ENCODE measurements around the gene ITPKB.
"Not testable (repeated sequence)": the region's sequence is repeated elsewhere in the genome, so short reads cannot be mapped to it uniquely, and the experiment has no call there.

The ITPKB gene

GRCh38 chr1:226738995-226739695, at the start of gene ITPKB:
ITPKB (minus strand) TSS chr1:226739282; CDS start chr1:226737458, 1,824 bp downstream.
- peak; percentile 62 for DNase-seq

DNA sequence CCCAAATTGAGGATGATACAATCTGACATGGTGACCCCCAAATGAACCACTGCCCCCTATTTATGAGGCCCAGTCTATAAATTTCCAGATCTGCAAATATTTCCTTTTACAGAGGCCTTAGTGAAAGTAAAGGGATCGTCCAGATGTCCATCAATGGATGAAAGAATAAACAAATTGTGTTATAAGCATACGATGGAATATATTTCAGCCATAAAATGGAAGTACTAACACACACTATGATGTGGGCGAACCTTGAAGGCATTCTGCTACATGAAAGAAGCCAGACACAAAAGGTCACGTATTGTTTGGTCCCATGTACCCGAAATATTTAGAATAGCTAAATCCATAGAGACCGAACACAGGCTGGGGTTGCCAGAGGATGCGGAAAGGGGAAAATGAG, 48.6 kb upstream of the ITPKB start:
- no peak for DNase-seq

- DNase-seq, result no peak
Measured at GRCh38 chr1:226787071-226787470, 48.0 kb upstream of the ITPKB start.

DNA sequence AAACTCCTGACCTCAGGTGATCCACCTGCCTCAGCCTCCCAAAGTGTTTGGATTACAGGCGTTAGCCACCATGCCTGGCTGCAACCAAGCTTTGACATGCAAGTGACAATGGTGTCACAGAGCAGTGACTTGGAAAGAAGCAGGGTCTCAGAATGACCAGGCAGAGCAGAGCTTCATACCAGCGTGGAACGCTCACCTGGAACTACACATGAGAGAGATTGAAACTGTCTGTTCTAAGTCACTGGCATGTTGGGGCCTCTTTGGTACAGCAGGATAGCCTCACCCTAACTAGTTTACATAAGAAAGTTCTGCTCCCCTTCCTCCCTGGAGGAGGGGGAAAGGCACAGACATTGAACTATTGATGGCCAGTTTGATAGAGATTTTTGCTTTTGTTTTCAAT, 47.5 kb upstream of the ITPKB start:
- DNase-seq, result no peak

- no peak for DNase-seq
Measured at GRCh38 chr1:226785805-226786204, 46.7 kb upstream of the ITPKB start.

DNA sequence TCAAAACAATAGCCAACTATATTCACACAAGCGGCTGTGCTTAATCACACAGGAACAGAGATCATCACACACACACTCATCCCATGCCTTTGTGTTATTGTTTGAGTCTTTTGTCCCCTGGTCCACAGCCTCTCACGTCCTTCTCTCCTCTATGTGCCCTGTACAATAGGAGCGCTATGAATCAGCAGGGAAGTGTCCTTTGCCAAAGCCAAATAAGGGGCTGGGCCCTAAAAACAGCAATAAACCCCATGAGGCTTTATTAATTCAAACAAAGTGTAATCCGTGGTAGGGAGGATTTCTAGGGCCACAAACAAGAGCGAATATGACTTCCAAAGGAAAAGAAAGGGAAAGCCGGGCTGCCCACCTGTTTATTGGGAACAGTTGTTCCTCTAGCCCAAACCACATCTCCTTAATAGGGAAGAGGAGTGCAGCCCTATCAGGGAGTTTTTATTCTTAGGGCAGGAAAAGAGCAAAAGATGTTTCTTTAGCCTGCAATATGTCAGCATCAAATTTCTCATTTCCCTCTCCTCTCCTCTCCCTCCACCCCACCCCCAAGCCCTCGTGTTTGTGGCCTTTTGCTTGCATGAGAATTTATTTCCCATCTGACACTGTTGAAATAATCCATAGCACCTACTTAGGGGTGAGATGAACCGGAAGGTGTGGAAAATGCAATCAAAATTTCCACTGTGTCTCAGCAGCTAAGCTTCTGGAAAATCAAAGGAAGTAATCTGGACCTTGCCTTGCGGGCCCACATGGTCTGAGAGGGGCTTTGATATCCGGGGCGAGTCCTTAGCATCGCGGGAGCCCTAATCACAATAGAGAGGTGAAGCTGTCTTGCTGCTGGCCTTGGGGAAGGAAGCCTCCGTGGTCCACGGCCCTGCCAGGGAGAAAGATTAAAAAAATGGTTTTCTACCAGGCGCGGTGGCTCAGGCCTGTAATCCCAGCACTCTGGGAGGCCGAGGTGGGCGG, 45.3 kb upstream of the ITPKB start:
- no peak for DNase-seq

DNA sequence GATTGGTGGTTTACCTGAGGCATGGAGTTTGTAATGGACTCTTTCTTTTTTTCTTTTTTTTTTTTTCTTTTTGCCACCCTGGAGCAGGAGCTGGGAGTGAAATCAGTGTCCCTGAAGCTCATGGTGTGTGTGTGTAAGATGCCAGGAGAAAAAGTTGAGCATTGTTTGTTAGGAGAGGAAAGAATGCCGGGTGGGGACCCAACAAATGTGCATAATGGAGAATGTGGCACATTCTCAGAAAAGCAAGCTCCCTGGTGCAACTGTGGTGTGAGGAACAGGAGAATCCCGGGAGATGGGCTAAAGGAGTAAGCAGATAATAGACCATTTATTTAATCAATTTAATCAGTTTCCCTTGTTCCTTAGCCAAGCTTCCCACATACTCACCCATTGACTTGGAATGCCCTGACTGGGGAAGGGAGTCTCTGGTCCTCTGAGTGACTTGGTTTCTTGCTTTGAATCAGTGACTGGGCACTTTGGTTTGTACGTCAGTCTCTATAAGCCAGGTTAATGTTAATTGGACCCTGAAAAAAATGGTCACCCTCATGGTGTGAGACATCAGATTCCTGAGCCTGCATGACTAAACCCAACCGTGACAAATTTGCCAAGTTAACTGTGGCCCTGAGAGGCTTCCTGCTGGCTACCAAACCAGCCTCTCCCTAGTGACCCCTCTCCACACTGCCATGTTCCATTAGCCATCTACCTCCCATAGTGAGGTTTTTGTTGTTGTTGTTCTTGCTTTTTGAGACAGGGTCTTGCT, 43.9 kb upstream of the ITPKB start:
- DNase-seq, result no peak

GRCh38 chr1:226781937-226782609, 43.0 kb upstream of the ITPKB start:
- DNase-seq, result no peak

DNA sequence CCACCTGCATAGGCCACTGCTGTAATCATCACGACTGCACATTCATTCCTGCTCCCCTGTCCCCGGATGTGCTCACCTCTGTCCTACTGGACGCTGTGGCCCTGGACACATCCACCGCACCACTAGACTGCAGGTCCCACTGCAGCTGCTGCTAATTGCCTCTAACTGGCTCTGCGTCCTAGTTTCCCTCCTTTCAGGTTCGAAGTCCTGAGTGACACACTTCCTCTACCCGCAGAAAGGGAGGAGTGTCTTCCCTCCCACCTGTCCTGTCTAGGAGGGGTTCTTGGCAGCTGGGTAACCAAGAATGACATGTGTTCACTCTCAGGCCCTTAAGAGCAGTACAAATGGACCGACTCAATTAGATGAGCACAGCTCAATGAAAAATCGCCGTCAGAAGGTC, 40.5 kb upstream of the ITPKB start:
- no peak for DNase-seq

- no peak for DNase-seq
Measured at GRCh38 chr1:226778657-226779058, 39.6 kb upstream of the ITPKB start.

DNA sequence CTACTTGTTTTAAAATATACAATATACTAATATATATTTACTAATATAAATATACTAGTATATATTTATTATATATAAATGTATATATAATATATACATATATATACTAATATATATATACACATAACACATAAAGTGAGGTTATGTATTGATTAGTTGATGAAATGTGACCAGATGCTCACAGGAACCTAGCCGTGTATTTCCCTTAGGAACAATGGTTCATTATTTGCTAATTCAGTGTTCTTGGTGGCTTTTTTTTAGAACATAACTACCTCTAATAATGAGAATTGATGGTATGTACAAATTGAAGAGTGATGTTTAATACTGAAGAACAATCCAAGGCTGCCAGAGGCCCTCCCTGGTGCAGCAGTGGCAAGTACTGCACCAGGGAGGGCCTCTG, 37.9 kb upstream of the ITPKB start:
- DNase-seq, result no peak

DNA sequence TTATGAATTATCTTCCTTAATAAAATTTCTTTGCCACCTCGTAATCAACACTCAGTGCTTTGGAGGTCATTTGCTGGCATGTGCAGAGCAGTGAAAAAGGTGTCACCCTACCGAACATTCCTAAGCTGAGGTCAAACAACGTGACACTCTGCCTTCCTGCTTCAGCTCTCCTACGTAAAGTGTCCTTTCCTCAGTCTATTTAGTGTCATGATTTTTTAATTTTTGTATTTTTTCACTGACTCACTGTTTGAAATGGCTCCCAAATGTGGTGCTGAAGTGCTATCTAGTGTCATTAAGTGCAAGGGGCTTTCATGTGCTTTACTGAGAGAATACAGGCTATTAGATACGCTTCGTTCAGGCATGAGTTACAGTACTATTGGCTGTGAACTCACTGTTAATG, 37.0 kb upstream of the ITPKB start:
- DNase-seq, result no peak

DNA sequence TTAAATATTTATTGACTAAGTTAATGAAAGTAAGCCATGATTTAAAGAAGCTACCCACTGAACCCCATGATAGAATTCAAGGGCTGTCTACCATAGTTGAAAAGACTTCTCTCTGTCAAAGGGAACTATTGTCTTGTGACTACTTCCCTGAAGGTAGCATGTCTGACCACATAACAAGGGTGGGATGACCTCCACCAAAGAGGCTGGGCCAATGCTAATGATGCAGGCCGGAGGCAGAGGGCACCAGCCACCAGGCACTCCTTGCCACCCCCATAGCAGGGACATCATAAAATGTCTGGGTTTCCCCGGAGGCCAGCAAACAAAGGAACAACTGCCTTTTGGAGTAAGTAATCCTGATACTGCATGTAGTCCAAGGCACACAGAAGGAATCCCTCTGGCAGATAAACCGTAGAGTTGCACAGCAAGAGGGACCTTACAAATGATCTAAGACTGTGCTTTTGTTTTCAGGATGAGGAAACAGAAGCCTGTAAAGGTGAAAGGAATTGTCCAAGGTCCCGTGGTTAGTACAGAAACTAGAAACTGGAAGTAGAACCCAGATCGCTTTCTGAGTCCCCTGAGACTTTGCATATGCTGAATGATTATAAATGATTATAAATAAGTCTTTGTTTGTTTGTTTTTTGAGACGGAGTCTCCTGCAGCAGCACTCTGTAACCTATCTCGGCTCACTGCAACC, 33.5 kb upstream of the ITPKB start:
- no peak for DNase-seq

DNA sequence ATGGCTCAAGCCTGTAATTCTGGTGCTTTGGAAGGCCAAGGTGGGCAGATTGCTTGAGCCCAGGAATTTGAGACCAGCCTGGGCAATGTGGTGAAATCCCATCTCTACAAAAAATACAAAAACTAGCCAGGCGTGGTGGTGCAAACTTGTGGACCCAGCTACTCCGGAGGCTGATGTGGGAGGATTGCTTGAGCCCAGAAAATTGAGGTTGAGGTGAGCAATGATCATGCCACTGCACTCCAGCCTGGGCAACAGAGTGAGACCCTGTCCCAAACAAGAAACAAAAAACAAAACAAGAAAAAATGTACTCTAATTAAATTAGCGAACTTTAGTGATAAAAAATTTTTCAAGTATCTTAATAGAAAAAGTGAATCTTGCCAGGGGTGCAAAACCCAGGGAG, 28.1 kb upstream of the ITPKB start:
- DNase-seq, result not testable (repeated sequence)

GRCh38 chr1:226766565-226766964, 27.5 kb upstream of the ITPKB start:
- DNase-seq, result no peak

DNA sequence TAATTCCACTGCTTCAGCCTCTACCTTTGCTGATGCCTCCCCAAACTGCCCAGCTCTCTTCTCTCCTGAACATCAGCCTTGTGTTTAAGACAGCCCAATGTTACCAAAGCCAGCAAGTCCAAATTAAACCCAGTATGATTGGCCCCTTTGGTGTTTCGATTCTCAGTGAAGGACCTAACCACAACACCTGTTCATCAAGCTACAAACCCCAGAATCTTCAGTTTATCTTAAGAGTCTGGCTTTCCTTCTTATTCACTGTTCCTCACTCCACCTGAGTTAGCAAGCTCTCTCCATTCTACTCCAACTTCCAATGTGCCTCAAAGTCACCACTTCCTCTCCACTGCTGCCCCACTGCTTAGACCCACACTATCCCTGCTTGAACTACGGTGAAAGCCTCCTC, 25.5 kb upstream of the ITPKB start:
- DNase-seq, result no peak

GRCh38 chr1:226763905-226764264, 24.8 kb upstream of the ITPKB start:
- peak; percentile 10 for DNase-seq

DNA sequence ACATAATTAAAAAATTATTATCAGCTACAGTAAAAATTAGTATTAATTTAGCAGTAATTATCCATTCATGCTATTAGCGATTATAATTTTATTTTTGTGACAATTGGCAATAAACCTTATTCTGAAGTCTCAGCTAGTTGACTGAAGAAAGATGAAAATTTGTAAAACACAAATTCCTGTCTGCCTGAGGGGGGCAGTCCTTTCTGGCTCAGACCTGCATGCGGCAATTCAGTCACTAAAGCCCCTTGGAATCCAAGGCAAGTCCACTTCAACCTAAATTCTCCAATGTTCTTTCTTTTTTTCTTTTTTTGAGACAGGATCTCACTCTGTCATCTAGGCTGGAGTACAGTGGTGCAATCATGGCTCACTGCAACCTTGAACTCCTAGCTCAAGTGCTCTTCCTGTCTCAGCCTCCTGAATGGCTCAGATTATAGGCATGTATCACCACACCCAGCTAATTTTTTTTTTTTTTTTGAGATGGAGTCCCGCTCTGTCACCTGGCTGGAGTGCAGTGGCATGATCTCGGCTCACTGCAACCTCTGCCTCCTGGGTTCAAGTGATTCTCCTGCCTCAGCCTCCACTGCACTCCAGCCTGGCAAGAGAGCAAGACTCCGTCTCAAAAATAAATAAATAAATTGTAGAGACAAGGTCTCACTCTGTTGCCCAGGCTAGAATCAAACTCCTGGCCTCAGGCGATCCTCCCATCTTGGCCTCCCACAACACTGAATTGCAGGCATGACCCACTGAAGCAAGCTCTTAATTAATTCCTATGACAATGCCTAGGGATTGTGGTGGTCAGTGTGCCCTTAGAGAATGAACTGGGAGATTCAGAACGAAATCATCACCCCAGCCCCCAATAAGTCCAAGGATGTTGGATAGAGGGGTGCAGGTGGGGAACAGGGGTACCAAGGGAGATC, 24.2 kb upstream of the ITPKB start:
- no peak for DNase-seq

DNA sequence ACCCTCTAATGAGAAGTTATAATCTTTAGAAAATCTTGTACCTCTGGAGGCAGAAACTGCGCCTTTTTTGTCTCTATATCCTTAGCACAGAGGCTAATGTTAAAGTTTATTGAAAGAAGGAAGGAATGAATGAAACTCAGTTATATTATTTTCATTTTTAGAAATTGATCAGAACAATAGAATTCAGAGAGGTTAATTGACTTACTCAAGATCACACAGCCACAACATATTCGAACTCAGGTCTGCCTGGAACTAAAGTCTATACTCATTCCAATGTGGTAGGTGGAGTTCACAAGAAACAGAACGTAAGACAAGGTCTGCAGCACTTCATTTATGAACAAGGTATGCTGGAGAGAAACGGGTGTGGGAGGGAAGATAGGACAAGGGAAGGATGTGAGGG, 23.0 kb upstream of the ITPKB start:
- DNase-seq, result no peak

- DNase-seq, result no peak
Measured at GRCh38 chr1:226761322-226761721, 22.2 kb upstream of the ITPKB start.

Measured in activated naive CD4-positive, alpha-beta T cell treated with Interleukin-2 at 50 U/mL for 16 hours (primary cell).